Measurements from ENCODE around the gene DEFB127. TPM values are rescaled to one million over a fixed set of nuclear protein-coding genes. Genes with fewer than 3 reads are reported as not detected.

Gene DEFB127
- total and polyA plus RNA-seq, 2 of the 8 experiments (the other 6 are each of a cell fraction or from before 2014, with no cell fraction given): not detected

DNA sequence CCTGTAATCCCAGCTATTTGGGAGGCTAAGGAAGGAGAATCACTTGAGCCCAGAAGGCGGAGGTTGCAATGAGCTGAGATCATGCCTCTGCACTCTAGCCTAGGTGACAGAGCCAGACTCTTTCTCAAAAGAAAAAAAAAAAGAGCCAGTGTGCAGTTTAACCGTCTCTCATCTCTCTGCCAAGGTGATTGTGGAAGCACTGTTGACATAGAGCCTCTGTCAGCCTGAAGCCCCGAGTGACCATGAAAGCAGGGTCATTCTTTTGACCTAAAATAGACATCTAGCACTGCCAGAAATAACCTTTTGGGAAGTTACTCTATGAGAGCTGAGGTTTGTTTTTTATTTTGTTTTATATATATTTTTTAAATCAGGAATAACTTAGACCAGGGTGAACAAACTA lies 7.4 kb downstream of the DEFB127 start (continued):
- TF ChIP-seq, protein P1, sequence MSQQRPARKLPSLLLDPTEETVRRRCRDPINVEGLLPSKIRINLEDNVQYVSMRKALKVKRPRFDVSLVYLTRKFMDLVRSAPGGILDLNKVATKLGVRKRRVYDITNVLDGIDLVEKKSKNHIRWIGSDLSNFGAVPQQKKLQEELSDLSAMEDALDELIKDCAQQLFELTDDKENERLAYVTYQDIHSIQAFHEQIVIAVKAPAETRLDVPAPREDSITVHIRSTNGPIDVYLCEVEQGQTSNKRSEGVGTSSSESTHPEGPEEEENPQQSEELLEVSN (IDR thresholded peaks at IDR 0.05): no peak
- TF ChIP-seq SIX5 (IDR thresholded peaks at IDR 0.05; ENCODE audit: low read depth, low read length) (no peak), EP300 (IDR thresholded peaks at IDR 0.05; ENCODE audit: borderline replicate concordance in 1 of 2, low read depth in 2 of 2, low read length in 2 of 2) (no peak), BACH1 (IDR thresholded peaks at IDR 0.05; ENCODE audit: low read length) (no peak), SIN3A (conservative IDR thresholded peaks at IDR 0.05 in 1 of 2, IDR thresholded peaks at IDR 0.05 in 1 of 2; ENCODE audit: low read depth in 1 of 2, low read length in 2 of 2) (no peak), GTF2F1 (IDR thresholded peaks at IDR 0.05; ENCODE audit: borderline replicate concordance, low read depth, low read length) (no peak), EGR1 (IDR thresholded peaks at IDR 0.05; ENCODE audit: borderline replicate concordance, low read depth, low read length) (no peak), FOSL1 (IDR thresholded peaks at IDR 0.05; ENCODE audit: insufficient read depth, low read depth, low read length) (no peak), HDAC2 (IDR thresholded peaks at IDR 0.05; ENCODE audit: borderline replicate concordance in 1 of 2, low read depth in 2 of 2, low read length in 2 of 2) (no peak)
